ENCODE measurements around the gene LRRC45.

- no peak for TF ChIP-seq CTCF (IDR thresholded peaks at IDR 0.05; ENCODE audit: extremely low read depth in 1 of 2, insufficient read depth in 1 of 2, low read depth in 1 of 2, low read length in 2 of 2)
- no peak for TF ChIP-seq EZH2 (IDR thresholded peaks at IDR 0.05; ENCODE audit: borderline replicate concordance, low read depth, low read length, severe bottlenecking)
- no peak for TF ChIP-seq POLR2A (IDR thresholded peaks at IDR 0.05; ENCODE audit: low read depth, low read length)
- TF ChIP-seq FOS (IDR thresholded peaks at IDR 0.05; ENCODE audit: borderline replicate concordance, insufficient read depth, low read length): no peak
- no peak for TF ChIP-seq MYC (IDR thresholded peaks at IDR 0.05; ENCODE audit: low read depth, low read length)
Measured at GRCh38 chr17:82062984-82063368, 39.9 kb downstream of the LRRC45 start.

All from endothelial cell of umbilical vein (primary cell).